Peyer's patch (tissue), 4 donors: ENCODE measurements around the gene MAP2K5. TPM values are rescaled to one million over a fixed set of nuclear protein-coding genes. Genes with fewer than 3 reads are reported as not detected.

Experiments
- DNase-seq, 3 donors: peaks; one replicate each; pipeline ENCODE4 v3.0.0-alpha.2; 2017 to 2019
- H3K27ac ChIP-seq, 4 donors: fragments of 200-600 bp; sonication (generic); one replicate each; pipeline ENCODE4 v1.5.1; 2016 to 2019
- H3K27me3 ChIP-seq, 2 donors: fragments of 200-600 bp; sonication (generic); one replicate each; pipeline ENCODE4 v1.5.1; 2019
- H3K36me3 ChIP-seq, 3 donors: fragments of 200-600 bp; sonication (generic); one replicate each; pipeline ENCODE4 v1.5.1; 2016 to 2019
- H3K4me1 ChIP-seq, 4 donors: fragments of 200-600 bp; sonication (generic); one replicate each; pipeline ENCODE4 v1.5.1; 2016 to 2019
- H3K4me3 ChIP-seq, 4 donors: fragments of 200-600 bp; sonication (generic); 1 replicate in 3 of 4; 2 replicates in 1 of 4; pipeline ENCODE4 v1.5.1; 2016 to 2019; ENCODE audit warnings: mild to moderate bottlenecking in 1 of 4
- H3K9me3 ChIP-seq, 4 donors: fragments of 200-600 bp; sonication (generic); one replicate each; pipeline ENCODE4 v1.5.1; 2016 to 2019; ENCODE audit warnings: mild to moderate bottlenecking in 1 of 4
- POLR2A ChIP-seq, 2 donors: fragments of 450-650 bp; IDR thresholded peaks; one replicate each; pipeline ENCODE4 v1.5.1; 2017; ENCODE audit warnings: antibody characterized with exemption in 2 of 2, mild to moderate bottlenecking in 2 of 2, moderate library complexity in 2 of 2
- total RNA-seq, 4 donors: library from RNA; depleted of rRNA; stranded (reverse); fragments of >200 nt; gene quantifications; one replicate each; pipeline ENCODE4 v1.1.0, GENCODE V29; 2016
- TF ChIP-seq, protein P1 (sequence below), 6 experiments: fragments of 450-650 bp in 4 of 6; fragments of 200-600 bp in 2 of 6; sonication (generic) in 1 of 6; IDR thresholded peaks; one replicate each; pipeline ENCODE4 v1.5.1; 2017 to 2019; ENCODE audit warnings: antibody characterized with exemption in 6 of 6, mild to moderate bottlenecking in 3 of 6, moderate library complexity in 1 of 6

MAP2K5 gene
- total RNA-seq, 4 donors from 2014 or later: 14.0 to 50.3 (median 21.2) TPM

DNA sequence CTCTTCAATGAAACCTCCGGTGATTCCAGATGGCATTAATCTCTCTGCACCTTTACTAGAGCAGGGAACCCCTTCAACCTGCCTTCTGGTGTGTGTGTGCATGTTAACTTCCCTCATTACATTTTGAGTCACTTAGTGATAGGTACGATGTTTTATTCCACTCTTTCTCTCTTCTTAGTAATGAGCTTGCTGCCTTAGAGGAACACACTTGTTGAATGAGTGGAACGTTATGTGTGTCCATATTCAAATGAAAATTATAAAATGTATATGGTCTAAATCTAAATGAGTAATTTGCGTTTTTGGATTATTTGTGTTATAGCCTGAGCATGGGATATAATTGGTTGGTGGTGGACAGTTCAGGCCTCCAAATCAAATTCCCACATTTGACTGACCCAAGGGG is 12.1 kb downstream of the MAP2K5 start:
- H3K27me3 ChIP-seq: no peaks in the 10 kb centered on the region
- peaks cover 0 to 13% (median 0%) of the 10 kb centered on the region in 3 donors for H3K36me3 ChIP-seq
- no peak overlapping the region for H3K4me3 ChIP-seq
- H3K27ac ChIP-seq: no peak overlapping the region
- H3K4me1 ChIP-seq: no peaks in the 10 kb centered on the region
- no peak for DNase-seq
- TF ChIP-seq, protein P1, sequence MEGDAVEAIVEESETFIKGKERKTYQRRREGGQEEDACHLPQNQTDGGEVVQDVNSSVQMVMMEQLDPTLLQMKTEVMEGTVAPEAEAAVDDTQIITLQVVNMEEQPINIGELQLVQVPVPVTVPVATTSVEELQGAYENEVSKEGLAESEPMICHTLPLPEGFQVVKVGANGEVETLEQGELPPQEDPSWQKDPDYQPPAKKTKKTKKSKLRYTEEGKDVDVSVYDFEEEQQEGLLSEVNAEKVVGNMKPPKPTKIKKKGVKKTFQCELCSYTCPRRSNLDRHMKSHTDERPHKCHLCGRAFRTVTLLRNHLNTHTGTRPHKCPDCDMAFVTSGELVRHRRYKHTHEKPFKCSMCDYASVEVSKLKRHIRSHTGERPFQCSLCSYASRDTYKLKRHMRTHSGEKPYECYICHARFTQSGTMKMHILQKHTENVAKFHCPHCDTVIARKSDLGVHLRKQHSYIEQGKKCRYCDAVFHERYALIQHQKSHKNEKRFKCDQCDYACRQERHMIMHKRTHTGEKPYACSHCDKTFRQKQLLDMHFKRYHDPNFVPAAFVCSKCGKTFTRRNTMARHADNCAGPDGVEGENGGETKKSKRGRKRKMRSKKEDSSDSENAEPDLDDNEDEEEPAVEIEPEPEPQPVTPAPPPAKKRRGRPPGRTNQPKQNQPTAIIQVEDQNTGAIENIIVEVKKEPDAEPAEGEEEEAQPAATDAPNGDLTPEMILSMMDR (IDR thresholded peaks at IDR 0.05): no peak
- no peak for TF ChIP-seq POLR2A (IDR thresholded peaks at IDR 0.05)
- no peaks in the 10 kb centered on the region for H3K9me3 ChIP-seq

DNA sequence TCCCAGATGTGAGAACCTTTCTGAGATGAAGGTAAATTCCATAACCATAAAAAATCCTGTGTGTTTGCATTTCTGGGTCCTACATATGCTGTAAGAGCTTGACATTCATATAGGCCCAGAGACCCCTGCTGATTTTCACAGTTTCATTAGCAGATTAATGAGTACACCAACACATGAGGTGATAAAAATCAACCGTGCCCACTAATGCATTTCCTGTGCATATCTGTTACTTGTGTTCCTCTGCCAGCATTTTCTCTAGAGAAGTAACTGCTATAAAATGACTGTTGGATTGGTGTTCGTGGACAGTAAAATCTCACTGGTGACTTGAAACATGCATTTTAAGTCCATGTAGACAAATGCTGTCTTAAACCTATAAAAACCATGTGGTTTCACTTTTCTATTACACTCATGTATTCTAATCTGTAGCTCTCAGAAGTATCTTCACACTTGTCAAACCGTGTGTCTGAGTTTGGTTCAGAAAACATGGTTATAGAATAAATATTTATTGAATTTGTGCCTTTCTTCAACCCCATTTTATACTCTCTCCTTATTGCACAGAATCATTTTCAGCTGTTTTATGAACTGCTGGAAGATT is 14.6 kb downstream of the MAP2K5 start:
- no peaks in the 10 kb centered on the region for H3K4me1 ChIP-seq
- H3K4me3 ChIP-seq: no peak overlapping the region
- H3K27ac ChIP-seq: no peak overlapping the region
- DNase-seq: no peak
- TF ChIP-seq, protein P1 (IDR thresholded peaks at IDR 0.05): no peak
- no peaks in the 10 kb centered on the region for H3K36me3 ChIP-seq
- H3K27me3 ChIP-seq: no peaks in the 10 kb centered on the region
- H3K9me3 ChIP-seq: no peaks in the 10 kb centered on the region

DNA sequence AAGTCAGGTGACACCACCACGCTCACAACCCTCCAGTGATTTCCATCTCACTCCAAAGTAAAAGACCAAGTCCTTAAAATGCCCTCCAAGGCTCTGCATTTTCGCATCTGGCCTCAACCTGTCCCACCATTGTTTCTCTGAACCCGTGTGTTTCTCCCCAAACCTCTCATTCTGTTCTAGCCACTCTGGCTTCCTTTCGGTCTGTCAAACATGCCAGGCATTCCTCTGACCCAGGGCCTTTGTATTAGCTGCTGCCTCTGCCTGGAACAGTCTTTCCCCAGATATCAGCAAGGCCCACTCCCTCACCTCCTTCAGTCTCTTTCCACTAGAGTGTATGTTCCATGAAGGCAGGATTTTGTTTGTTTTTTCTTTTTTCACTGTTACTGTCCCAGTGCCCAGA is 16.0 kb downstream of the MAP2K5 start:
- DNase-seq: no peak
- Histone ChIP-seq H3K9me3 (no peaks in the 10 kb centered on the region), H3K27ac (no peak overlapping the region), H3K27me3 (no peaks in the 10 kb centered on the region), H3K36me3 (peaks cover 0 to 4% (median 0%) of the 10 kb centered on the region in 3 donors), H3K4me1 (no peaks in the 10 kb centered on the region), H3K4me3 (no peak overlapping the region)
- TF ChIP-seq, protein P1 (IDR thresholded peaks at IDR 0.05): no peak
- TF ChIP-seq POLR2A (IDR thresholded peaks at IDR 0.05): no peak

DNA sequence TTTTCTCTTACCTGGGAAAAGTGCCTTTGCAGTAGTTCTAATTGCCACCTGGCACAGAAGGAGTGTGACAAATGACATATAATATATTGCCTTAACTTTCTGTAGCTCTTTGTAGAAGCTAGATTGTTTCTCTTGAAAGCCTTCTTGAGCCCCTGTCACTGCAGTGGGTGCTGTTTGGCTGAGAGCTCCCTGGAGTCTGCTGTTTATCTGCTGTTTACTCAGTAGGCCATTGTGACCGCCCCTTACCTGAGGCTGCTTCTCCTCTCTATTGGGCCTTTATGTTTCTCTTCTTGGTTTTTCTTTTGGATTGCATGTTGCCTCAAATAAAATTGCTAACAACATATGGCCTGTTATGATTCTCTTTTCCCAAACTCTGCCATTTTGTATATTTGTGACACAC is 16.7 kb downstream of the MAP2K5 start:
- no peak for DNase-seq
- Histone ChIP-seq H3K4me3 (no peak overlapping the region), H3K27me3 (no peaks in the 10 kb centered on the region), H3K27ac (no peak overlapping the region), H3K9me3 (no peaks in the 10 kb centered on the region), H3K4me1 (no peaks in the 10 kb centered on the region), H3K36me3 (peaks cover 0 to 6% (median 0%) of the 10 kb centered on the region in 3 donors)
- TF ChIP-seq, protein P1 (IDR thresholded peaks at IDR 0.05): no peak
- TF ChIP-seq POLR2A (IDR thresholded peaks at IDR 0.05): no peak

DNA sequence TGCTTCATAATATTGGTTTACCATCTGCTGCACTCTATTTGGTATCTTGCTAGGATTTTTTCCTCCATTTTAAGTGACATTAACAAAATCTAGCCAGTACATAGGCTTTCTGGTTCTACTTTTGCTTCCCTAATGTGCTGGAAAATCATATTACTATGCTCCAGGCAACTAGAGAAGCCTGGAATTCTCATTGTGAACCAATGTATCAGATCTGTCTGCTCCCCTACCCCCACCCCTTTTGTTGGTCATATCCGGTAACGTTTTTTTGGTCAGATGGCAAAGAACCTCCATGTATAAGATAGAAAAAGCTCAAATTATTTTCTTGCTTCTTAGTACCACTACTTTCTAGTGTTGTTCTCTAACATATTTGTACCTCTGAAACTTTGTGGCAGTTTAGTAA is 17.1 kb downstream of the MAP2K5 start:
- Histone ChIP-seq H3K4me3 (no peak overlapping the region), H3K36me3 (peaks cover 0 to 6% (median 0%) of the 10 kb centered on the region in 3 donors), H3K4me1 (no peaks in the 10 kb centered on the region), H3K27me3 (no peaks in the 10 kb centered on the region), H3K9me3 (no peaks in the 10 kb centered on the region), H3K27ac (no peak overlapping the region)
- DNase-seq: no peak
- TF ChIP-seq, protein P1 (IDR thresholded peaks at IDR 0.05): no peak
- TF ChIP-seq POLR2A (IDR thresholded peaks at IDR 0.05): no peak

DNA sequence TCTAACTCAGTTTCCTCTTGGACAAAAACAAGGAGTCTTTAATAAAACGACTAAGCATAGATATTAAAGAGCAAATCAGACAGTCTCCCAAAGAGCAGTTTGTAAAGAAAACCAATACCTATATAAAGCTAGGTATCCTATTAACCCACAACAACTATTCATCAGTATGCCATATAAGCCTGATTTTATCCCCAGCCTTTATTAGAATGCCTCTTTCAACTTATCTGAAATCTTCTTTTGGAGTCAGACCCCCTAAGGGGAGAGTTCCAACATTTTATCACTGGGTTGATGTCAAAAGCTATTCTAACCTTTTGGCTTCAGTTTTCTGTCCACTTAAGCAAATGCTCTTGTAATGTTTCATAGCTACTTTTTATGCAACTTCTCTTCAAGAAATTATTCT is 17.8 kb downstream of the MAP2K5 start:
- no peaks in the 10 kb centered on the region for H3K27me3 ChIP-seq
- no peak for DNase-seq
- no peak overlapping the region for H3K27ac ChIP-seq
- no peak overlapping the region for H3K4me3 ChIP-seq
- no peaks in the 10 kb centered on the region for H3K4me1 ChIP-seq
- no peaks in the 10 kb centered on the region for H3K9me3 ChIP-seq
- TF ChIP-seq, protein P1 (IDR thresholded peaks at IDR 0.05): no peak
- no peak for TF ChIP-seq POLR2A (IDR thresholded peaks at IDR 0.05)
- H3K36me3 ChIP-seq: peaks cover 0 to 6% (median 0%) of the 10 kb centered on the region in 3 donors
